CD4-positive, alpha-beta T cell treated with Interleukin-17A for 1 hour (primary cell): ENCODE measurements around the gene PLEKHA7.
"Not testable (repeated sequence)": the region's sequence is repeated elsewhere in the genome, so short reads cannot be mapped to it uniquely, and the experiment has no call there.

ENCODE experiments used
- DNase-seq: peaks from one replicate; pipeline ENCODE4 v3.0.0-alpha.2; 2020

PLEKHA7 gene, protein sequence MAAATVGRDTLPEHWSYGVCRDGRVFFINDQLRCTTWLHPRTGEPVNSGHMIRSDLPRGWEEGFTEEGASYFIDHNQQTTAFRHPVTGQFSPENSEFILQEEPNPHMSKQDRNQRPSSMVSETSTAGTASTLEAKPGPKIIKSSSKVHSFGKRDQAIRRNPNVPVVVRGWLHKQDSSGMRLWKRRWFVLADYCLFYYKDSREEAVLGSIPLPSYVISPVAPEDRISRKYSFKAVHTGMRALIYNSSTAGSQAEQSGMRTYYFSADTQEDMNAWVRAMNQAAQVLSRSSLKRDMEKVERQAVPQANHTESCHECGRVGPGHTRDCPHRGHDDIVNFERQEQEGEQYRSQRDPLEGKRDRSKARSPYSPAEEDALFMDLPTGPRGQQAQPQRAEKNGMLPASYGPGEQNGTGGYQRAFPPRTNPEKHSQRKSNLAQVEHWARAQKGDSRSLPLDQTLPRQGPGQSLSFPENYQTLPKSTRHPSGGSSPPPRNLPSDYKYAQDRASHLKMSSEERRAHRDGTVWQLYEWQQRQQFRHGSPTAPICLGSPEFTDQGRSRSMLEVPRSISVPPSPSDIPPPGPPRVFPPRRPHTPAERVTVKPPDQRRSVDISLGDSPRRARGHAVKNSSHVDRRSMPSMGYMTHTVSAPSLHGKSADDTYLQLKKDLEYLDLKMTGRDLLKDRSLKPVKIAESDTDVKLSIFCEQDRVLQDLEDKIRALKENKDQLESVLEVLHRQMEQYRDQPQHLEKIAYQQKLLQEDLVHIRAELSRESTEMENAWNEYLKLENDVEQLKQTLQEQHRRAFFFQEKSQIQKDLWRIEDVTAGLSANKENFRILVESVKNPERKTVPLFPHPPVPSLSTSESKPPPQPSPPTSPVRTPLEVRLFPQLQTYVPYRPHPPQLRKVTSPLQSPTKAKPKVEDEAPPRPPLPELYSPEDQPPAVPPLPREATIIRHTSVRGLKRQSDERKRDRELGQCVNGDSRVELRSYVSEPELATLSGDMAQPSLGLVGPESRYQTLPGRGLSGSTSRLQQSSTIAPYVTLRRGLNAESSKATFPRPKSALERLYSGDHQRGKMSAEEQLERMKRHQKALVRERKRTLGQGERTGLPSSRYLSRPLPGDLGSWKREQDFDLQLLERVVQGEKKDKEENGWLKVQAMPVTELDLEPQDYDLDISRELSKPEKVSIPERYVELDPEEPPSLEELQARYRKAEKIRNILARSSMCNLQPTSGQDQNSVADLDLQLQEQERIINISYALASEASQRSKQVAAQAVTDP

DNA sequence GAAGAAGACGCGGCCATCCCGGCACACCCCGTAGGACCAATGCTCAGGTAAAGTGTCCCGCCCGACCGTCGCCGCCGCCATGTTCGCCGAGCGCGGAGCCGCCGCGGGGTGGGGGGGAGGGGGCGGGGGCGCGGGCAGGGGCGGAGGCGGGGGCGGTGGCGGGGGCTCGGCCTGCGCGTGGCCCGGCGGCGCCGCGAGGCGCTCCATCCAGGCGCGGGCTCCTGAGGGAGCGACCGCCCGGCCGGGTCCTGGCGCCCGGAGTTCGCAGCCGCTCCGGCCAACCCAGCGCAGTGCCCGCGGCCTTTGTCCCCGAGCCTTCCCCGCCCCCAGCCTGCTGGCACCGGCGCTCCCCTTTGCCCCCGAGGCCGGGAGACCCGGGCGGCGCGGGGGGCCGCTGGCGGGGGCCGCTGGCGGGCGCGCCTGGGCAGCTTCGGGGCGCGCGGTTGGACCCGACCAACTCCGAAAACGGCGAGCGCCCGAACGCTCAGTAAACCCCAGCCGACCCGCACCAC is at the start of gene PLEKHA7:
PLEKHA7 (minus strand) TSS at position 94 of the 512 bp plus-strand sequence; CDS start at position 81, 13 bp downstream.
- DNase-seq: peak; percentile 10

DNA sequence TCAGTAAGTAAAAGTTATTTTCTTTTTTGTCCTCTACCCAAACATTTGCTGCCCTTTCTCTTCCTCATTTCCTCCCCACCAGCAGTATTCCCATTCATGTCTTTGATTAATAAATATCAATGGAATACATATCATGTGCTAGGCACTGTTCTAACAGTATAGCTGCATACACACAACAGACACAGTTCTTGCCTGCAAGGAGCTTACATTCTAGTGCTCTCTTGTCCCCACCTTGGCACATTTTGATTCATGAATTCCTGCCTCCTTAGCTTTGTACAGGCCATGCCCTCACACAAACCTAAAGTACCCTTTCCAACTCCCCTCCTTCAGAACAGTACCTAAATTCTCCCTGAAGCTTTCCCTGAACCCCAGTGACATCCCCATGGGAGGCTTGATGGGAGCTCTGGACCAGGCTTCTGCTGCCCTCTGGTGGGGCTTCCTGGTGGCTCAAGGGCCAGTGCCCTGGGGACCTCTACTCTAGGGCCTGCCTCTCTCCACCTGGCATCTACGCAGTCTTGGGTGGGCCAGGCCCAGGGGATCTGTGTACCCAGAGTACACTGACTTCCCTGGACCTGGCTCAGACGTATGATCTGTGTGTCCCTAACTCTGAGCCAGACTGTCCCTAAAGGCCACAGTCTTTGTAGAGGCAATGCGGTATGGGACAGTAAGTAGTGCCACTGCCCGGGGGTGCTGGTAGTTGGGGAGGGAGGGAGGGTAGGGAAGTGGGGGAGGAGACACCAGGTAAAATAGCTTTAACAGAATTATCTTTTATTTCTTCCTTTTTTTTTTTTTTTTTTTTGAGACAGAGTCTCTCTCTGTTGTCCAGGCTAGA is 49.2 kb upstream of the PLEKHA7 start:
- peak; percentile 46 for DNase-seq

DNA sequence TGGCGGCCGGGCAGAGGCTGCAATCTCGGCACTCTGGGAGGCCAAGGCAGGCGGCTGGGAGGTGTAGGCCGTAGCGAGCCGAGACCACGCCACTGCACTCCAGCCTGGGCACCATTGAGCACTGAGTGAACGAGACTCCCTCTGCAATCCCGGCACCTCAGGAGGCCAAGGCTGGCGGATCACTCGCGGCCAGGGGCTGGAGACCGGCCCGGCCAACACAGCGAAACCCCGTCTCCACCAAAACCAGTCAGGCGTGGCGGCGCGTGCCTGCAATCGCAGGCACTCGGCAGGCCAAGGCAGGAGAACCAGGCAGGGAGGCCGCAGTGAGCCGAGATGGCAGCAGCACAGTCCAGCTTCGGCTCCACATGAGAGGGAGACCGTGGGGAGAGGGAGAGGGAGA is 36.9 kb upstream of the PLEKHA7 start:
- not testable (repeated sequence) for DNase-seq

DNA sequence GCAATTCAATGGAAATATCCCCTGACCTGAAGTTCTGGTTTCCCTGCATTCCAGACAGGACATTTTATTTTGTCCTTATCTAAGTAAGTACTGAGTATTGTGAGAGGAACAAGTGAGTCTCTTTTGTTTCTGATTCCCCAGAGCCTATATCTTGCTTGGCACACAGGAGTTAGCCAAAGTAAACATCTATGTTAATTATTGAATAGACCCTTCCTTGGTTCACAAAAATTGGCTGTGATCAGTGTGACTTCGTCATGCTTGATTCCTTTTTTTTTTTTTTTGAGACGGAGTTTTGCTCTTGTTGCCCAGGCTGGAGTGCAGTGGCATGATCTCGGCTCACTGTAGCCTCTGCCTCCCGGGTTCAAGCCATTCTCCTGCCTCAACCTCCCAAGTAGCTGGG is 34.3 kb upstream of the PLEKHA7 start:
- not testable (repeated sequence) for DNase-seq

DNA sequence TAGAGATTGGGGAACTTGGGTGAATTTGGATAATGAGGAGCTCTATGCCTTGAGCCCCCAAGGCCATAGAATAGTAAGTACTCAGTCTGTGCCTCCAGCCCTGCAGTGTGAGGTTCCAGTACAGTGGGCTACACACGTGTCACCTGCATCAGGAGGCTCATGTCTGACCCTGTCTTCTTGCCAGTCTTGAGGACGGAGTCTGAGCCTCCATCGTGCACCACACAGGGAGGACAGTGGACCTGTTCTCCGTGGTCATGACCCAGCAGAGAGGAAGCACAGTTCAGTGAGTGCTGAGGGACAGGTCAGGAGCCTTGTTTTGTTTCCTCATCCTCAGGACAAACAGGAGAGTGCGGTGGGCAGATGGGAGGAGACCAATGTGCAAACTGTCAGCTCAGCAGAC is 32.5 kb upstream of the PLEKHA7 start:
- DNase-seq: no peak

DNA sequence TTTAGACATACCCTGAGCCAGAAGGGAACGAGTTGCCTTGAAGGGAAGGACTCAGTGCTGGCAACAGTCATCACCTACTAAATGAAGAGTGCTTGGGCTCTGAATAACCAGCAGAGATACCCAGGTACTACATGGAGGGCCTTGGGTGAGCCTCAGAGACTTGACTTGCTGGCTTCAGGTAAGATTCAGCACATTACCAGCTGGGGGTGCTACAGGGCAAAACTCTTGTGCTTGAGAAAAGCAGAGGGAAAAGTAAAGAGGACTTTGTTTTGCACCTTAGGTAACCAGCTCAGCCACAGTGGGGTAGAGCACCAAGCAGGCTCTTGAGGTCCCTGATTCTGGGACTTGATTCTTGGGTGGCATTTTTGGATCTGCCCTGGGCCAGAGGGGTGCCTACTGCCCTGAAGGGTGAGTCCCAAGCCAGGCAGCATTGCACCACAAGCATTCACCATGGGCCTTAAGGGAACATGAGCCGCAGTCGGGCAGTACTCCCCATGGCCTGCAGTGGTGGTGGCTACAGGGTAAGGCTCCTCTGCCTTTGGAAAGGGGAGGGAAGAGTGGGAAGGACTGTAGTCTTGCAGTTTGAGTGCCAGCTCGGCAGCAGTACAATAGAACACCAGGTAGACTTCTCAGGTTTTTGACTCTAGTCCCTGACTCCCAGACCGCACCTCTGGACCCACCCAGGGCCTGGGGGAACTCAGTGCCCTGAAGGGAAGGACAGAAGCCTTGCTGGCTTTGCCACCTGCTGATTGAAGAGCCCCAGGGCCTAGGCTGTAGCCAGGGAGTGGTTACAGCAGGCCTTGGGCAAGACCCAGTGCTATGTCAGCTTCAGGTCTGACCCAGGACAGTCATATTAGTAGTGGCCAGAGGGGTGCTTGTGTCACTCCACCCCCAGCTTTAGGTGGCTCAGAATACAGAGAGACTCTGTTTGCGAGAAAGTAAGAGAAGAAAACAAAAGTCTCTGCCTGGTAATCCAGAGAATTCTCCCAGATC is 22.7 kb upstream of the PLEKHA7 start:
- DNase-seq: no peak

DNA sequence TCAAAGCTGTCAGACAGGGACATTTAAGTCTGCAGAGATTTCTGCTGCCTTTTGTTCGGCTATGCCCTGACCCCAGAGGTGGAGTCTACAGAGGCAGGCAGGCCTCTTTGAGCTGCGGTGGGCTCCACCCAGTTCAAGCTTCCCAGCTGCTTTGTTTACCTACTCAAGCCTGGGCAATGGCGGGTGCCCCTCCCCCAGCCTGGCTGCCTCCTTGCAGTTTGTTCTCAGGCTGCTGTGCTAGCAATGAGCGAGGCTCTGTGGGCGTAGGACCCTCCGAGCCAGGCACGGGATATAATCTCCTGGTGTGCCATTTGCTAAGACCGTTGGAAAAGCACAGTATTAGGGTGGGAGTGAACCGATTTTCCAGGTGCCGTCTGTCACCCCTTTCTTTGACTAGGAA is 19.8 kb upstream of the PLEKHA7 start:
- not testable (repeated sequence) for DNase-seq

DNA sequence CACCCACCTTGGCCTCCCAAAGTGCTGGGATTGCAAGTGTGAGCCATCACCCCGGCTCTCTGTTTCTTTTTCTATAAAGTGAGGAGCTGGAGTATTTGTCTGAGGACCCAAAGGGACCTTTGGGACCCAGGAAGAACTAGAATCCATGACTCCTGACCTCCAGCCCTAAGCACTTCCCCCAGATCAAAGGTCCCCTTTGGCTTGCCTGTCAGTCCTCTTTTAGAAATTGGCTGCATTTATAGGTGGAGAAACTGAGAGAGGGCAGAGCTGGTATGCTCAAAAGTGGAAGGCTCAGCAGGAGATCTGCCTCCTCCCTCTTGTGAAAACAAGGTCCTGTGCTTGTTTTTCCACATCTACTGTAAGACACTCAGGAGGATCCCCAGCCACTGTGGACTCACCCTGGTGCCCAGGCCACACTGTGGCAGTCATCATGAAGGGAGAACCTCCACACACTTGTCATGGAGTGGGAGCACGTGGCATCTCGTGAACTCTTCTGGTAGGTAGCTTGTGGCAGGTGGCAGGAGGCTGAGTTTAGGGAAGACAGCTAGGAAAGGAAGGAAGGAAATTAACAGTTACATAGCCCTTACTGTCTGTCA is 12.4 kb upstream of the PLEKHA7 start:
- no peak for DNase-seq

DNA sequence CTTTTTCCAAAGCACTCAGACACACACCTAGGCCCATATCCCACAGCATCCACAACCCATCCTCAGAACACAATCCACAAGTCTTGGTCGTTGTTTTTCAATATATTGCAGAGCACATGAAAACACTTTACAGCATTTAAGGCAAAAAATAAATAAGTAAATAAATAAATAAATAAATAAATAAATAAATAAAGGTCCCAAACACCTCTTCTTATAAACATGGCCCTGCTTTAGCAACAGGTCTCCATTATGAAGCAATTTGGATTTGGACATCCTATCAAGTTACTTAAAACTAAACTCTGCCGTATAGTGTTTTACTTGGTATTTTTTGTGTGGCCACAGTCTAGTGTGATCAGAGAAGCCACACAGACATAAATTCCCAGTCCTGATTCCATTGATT is 10.7 kb upstream of the PLEKHA7 start:
- DNase-seq: no peak

DNA sequence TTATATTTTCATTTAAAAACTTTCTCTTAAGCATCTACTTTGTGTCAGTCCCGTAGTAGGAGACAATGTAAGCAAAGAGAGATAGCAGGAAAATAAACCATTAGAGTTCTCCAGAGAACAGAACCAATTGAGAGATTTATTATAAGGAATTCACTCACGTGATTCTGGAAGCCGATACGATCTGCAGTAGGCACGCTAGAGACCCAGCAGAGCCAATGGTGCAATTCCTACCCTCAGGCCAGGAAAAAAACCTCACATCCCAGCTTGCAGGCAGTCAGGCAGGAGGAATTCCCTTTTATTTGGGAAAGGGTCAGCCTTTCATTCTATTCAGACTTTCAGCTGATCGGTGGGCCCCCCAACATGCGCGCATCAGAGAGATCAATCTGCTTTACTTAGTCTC is 7.3 kb upstream of the PLEKHA7 start:
- DNase-seq: no peak

DNA sequence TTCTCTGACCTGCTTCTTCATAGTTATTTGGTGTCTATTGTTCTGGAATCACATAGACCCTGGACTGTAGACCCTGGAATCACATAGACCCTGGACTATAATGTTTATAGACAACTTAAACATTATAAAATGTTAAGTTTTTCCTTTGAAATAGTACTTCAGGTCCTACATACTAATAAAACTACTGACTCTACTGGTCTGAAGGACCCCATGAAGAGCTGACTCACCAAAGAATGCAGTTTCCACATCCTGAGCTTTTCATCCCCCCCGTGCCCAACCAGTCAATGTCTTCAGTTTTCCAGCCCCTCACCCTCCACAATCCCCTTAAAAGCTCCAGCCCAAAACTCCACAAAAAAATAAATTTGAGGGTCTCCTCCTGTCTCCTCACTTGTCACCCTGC is 6.6 kb upstream of the PLEKHA7 start:
- DNase-seq: no peak

DNA sequence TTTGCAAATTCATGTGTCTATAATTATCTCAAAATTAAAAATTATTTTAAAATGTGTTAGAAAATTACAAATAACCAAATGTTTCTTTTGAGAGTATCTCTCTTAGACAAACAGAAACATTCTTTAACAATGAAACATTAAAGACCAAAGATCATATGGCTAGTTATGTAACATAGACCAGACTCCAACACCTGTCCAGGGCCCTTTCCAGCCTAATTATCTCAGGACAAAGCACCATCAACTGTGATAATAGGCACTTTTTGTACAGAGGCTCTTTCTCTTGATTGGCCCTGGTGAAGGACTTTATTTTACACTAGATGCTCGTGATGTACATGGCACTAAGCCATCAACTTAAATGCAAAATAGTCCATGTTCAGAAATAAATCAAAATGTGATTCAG is 5.0 kb upstream of the PLEKHA7 start:
- no peak for DNase-seq

DNA sequence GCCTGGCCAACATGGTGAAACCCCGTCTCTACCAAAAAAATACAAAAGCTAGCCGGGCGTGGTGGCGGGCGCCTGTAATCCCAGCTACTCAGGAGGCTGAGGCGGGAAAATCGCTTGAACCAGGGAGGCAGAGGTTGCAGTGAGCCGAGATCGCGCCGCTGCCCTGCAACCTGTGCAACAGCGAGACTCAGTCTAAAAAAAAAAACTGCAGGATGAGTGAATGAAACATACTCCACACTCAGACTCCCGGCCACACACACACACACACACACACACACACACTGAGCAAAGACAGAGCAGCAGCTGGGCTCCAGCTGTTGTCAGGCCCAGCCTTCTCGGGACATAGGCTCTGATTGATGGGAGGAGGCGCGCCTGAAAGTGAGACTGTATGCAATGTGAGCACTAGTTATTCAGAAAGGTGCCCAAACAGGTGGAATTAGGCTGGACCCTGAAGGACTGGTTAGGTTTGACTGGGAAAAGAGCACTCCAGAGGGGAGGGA is 1.5 kb upstream of the PLEKHA7 start:
- DNase-seq: no peak

DNA sequence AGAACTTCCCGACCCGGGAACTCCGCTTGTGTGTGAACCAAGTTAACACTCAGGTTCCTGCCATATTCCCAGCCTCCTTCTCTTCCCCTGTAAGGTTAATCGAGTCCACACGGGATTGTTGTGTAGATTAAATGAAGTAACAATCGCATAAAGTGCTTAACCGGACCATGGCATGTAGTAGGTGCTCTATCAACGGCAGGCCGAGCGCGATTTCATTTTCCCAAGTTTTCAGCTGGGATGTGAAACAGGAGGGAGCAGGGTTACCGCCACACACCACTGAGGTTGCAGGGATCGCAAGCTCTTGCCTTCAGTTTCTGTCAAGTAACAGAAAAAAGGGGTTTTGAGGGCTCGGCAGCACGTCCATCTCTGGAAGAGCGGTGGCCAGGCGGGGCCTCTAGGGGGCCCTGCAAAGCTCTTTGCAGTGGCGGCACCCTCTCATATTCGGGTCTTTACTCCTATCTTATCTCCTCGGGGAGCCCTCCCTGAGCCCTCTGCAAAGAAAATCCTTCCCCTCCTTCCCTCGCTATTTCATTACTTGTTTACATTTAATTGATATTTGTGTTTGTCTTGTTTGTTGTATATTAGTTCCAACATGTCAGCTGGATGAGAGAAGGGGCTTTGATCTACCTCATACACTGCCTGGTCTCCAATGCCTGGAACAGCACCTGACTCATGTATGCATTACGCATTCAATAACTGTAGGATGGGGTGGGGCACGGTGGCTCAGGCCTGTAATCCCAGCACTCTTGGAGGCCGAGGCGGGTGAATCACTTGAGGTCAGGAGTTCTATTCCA is 816 bp upstream of the PLEKHA7 start:
- peak; percentile 27 for DNase-seq

DNA sequence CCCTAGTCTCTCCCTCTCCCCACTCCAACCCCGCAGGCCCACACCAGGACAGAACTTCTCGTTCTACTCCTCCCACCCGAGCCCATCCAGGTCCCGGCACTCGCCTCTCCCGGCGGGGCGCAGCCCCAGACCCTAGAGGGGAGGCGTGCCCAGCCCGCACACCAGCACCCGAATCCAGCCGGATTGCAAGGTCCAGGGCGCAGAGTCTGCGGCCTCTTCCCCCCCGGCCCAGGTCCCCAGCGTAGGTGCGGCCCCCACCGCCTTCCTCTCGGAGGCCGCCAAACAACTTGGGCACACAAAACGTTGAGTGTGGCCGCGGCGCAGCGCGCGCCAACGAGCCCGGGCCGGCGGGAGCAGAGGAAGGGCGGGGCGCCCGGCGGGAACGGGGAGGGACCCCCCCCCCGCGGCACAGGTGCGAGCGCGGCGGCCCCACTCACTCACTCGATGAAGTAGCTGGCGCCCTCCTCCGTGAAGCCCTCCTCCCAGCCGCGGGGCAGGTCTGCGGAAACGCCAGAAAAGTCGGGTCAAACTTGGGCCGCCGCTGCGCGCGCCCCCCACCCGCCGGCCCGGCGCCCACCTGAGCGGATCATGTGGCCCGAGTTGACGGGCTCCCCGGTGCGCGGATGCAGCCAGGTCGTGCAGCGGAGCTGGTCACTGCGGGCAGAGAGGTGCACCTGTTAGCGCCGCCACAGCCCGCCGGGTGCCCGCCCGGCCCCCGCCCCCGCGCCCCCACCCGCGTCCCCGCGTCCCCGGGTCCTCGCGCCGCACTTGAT is 480 bp downstream of the PLEKHA7 start:
- peak; percentile 25 for DNase-seq

DNA sequence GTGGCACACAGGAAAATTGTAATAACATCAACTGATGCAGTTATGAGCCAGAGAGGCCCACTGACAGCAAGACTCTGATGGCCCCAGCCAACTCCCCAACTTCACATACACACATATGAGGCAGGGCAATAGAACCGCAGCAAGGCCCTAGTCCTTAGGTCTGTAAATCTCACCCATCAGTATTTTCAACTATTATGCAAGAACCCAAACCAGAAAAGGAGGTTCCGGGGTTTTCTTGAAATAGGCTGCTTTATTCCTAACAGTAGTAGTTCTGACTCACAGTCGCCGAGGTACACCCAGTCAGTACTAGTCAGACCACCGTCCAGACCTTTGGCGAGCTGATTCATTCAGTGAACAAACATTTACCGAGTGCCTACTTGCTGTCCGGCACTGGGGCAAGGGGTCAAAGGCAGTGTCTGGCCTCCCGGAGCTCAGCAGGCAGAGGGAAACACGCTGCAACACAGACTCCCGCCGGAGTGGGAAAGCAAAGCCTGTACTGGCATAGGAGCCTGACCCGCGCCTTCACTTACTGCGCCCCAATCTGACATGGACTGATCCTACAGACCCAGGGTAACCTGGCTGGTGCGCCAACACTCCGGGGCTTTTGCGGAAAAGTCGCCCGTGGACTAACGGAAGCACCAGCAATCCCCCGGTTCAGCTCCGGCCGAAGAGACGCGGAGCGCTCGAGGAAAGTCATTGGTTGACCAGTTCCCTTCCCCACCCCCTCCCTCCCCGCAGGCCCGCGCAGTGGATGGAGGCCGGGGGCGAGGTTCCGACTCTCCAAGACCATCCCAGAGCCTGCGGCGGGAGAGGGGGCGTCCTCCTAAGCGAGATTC is 1.3 kb downstream of the PLEKHA7 start:
- no peak for DNase-seq

DNA sequence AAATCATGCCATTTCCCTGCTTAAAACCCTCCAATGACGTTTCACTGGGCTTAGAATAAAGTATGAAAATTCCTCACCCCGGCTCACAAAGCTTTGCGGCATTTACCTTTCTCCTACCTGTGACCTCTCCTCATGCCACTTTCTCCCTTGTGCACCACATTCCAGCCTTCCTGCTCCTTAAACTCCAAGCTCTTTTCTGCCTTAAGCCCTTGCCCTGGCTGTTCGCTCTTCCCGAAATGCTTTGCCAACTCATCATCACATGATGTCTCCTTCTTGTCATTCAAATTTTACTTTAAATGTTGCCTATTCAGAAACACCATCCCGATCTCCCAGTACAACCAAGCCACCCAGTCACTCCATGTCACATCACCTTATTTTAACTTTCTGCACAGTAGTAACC is 2.0 kb downstream of the PLEKHA7 start:
- DNase-seq: no peak
